GM23338 (cell line): ENCODE results near the gene KIAA1671. TPM values are rescaled to one million over a fixed set of nuclear protein-coding genes. Genes with fewer than 3 reads are reported as not detected.

Experiments used
- ATAC-seq: fragments of 200-7000 bp; cut with Tn5 transposase; 3 replicates; pipeline ENCODE4 v1.9.1; 2020
- DNase-seq: peaks from one replicate; pipeline ENCODE4 v3.0.0-alpha.2; 2015; ENCODE audit warnings: low spot score
- H2AFZ ChIP-seq: fragments of 200-600 bp; sonication (generic); 2 replicates; pipeline ENCODE4 v1.8.0; 2016; ENCODE audit warnings: antibody characterized with exemption, mild to moderate bottlenecking, moderate library complexity
- H3F3A ChIP-seq: fragments of 200-600 bp; sonication (generic); replicated peaks from 2 replicates; pipeline ENCODE4 v1.8.0; 2017; ENCODE audit warnings: antibody characterized with exemption, mixed run types, low read depth
- H3K27ac ChIP-seq: fragments of 200-600 bp; sonication (generic); 2 replicates; pipeline ENCODE4 v1.6.1; 2016; ENCODE audit warnings: low read depth
- H3K27me3 ChIP-seq: fragments of 200-600 bp; sonication (generic); 2 replicates; pipeline ENCODE4 v1.8.0; 2016; ENCODE audit warnings: mild to moderate bottlenecking, mixed run types, moderate library complexity; ENCODE audit not compliant: insufficient read depth
- H3K36me3 ChIP-seq: fragments of 200-600 bp; sonication (generic); 2 replicates; pipeline ENCODE4 v1.8.0; 2016; ENCODE audit warnings: mild to moderate bottlenecking; ENCODE audit not compliant: insufficient read depth
- H3K4me1 ChIP-seq: fragments of 200-600 bp; sonication (generic); 2 replicates; pipeline ENCODE4 v1.8.0; 2016; ENCODE audit warnings: mild to moderate bottlenecking, moderate library complexity; ENCODE audit not compliant: insufficient read depth
- H3K4me2 ChIP-seq: fragments of 200-600 bp; sonication (generic); 2 replicates; pipeline ENCODE4 v1.7.1; 2017; ENCODE audit warnings: mixed run types
- H3K4me3 ChIP-seq: fragments of 200-600 bp; sonication (generic); 2 replicates; pipeline ENCODE4 v1.6.1; 2016; ENCODE audit warnings: mixed run types
- H3K79me2 ChIP-seq: fragments of 200-600 bp; sonication (generic); replicated peaks from 2 replicates; pipeline ENCODE4 v1.8.0; 2017; ENCODE audit warnings: mild to moderate bottlenecking; ENCODE audit not compliant: insufficient read depth
- H3K9me2 ChIP-seq: fragments of 200-600 bp; sonication (generic); 2 replicates; pipeline ENCODE4 v1.8.0; 2017; ENCODE audit not compliant: insufficient read depth
- H4K20me1 ChIP-seq: fragments of 200-600 bp; sonication (generic); replicated peaks from 2 replicates; pipeline ENCODE4 v1.8.0; 2017; ENCODE audit warnings: mild to moderate bottlenecking; ENCODE audit not compliant: insufficient read depth
- H3K27ac Mint-ChIP-seq: 2 replicates; pipeline ENCODE4 v1.8.0; 2020; ENCODE audit warnings: inconsistent platforms, mild to moderate bottlenecking, moderate library complexity, mixed read lengths
- H3K27me3 Mint-ChIP-seq: 3 replicates; pipeline ENCODE4 v1.8.0; 2022; ENCODE audit warnings: low read depth, mild to moderate bottlenecking, moderate library complexity, mixed read lengths, inconsistent platforms; ENCODE audit not compliant: insufficient read depth, poor library complexity
- H3K36me3 Mint-ChIP-seq: 3 replicates; pipeline ENCODE4 v1.8.0; 2021; ENCODE audit warnings: low read depth, mild to moderate bottlenecking, inconsistent platforms, moderate library complexity, mixed read lengths
- H3K4me1 Mint-ChIP-seq: 3 replicates; pipeline ENCODE4 v1.8.0; 2020; ENCODE audit warnings: mild to moderate bottlenecking, inconsistent platforms, mixed read lengths
- H3K4me3 Mint-ChIP-seq: 3 replicates; pipeline ENCODE4 v1.8.0; 2021; ENCODE audit warnings: moderate library complexity, mild to moderate bottlenecking, inconsistent platforms, mixed read lengths
- H3K9me3 Mint-ChIP-seq: 3 replicates; pipeline ENCODE4 v1.8.0; 2020; ENCODE audit warnings: moderate library complexity, mild to moderate bottlenecking, inconsistent platforms, mixed read lengths
- CREB1 ChIP-seq: fragments of 250-450 bp; sonication (Bioruptor Pico); IDR thresholded peaks from 2 replicates; pipeline ENCODE4 v1.5.0; 2020; ENCODE audit warnings: low read depth, mild to moderate bottlenecking, moderate library complexity
- CTCF ChIP-seq, 2 experiments: fragments of 200-600 bp in 1 of 2; sonication (generic) in 1 of 2; conservative IDR thresholded peaks; 2 replicates each; pipeline versions ENCODE4 v1.5.1 to v1.6.1; 2016 to 2017; ENCODE audit warnings: antibody characterized with exemption in 2 of 2, low read depth in 2 of 2, mild to moderate bottlenecking in 2 of 2, moderate library complexity in 1 of 2
- ETS1 ChIP-seq: IDR thresholded peaks from 2 replicates; pipeline ENCODE4 v1.6.1; 2016; ENCODE audit warnings: antibody characterized with exemption
- EZH2 ChIP-seq: fragments of 200-600 bp; sonication (generic); IDR thresholded peaks from one replicate; pipeline ENCODE4 v1.8.0; 2017; ENCODE audit warnings: antibody characterized with exemption, mild to moderate bottlenecking, low read depth; ENCODE audit not compliant: unreplicated experiment
- EZH2phosphoT487 ChIP-seq: fragments of 200-600 bp; sonication (generic); IDR thresholded peaks from one replicate; pipeline ENCODE4 v1.8.1; 2018; ENCODE audit warnings: antibody characterized with exemption; ENCODE audit not compliant: unreplicated experiment
- JUNB ChIP-seq: IDR thresholded peaks from one replicate; pipeline ENCODE4 v1.6.1; 2016; ENCODE audit warnings: antibody characterized with exemption; ENCODE audit not compliant: unreplicated experiment
- NANOG ChIP-seq: IDR thresholded peaks from 2 replicates; pipeline ENCODE4 v1.6.1; 2016; ENCODE audit warnings: antibody characterized with exemption, borderline replicate concordance
- POLR2AphosphoS5 ChIP-seq: IDR thresholded peaks from 2 replicates; pipeline ENCODE4 v1.6.1; 2016; ENCODE audit warnings: antibody characterized with exemption, low read depth
- REST ChIP-seq: IDR thresholded peaks from one replicate; pipeline ENCODE4 v1.6.1; 2018; ENCODE audit warnings: antibody characterized with exemption; ENCODE audit not compliant: unreplicated experiment
- STAT1 ChIP-seq: IDR thresholded peaks from one replicate; pipeline ENCODE4 v1.6.1; 2016; ENCODE audit warnings: antibody characterized with exemption; ENCODE audit not compliant: unreplicated experiment
- ZNF114 ChIP-seq: fragments of 250-450 bp; sonication (Bioruptor Pico); IDR thresholded peaks from 2 replicates; pipeline ENCODE4 v1.5.0; 2020; ENCODE audit warnings: mild to moderate bottlenecking, moderate library complexity
- ZNF462 ChIP-seq: fragments of 250-450 bp; sonication (Bioruptor Pico); IDR thresholded peaks from 2 replicates; pipeline ENCODE4 v1.5.0; 2020; ENCODE audit warnings: mild to moderate bottlenecking, moderate library complexity
- polyA plus RNA-seq: library from polyadenylated mRNA; unstranded; fragments of >200 nt; fragmentation: Nextera tagmentation; extraction: Ambion mirVana; gene quantifications from 2 replicates; pipeline ENCODE4 v1.2.1, GENCODE V29; 2016
- total RNA-seq: library from RNA; depleted of rRNA; stranded (reverse); fragments of >200 nt; shearing (Covaris generic); gene quantifications from 2 replicates; pipeline ENCODE4 v1.2.3, GENCODE V29; 2014

Gene KIAA1671
- total and polyA plus RNA-seq, 2 experiments from 2014 or later = 6.1 to 27.2 TPM

- TF ChIP-seq ZNF462 = no peak
- TF ChIP-seq ETS1 = no peak
- TF ChIP-seq POLR2AphosphoS5 = no peak
- TF ChIP-seq EZH2phosphoT487 = no peak
- TF ChIP-seq ZNF114 (CRISPR knock-in tag) = no peak
- no peak for TF ChIP-seq JUNB
- TF ChIP-seq STAT1 = no peak
Observed at GRCh38 chr22:25127318-25127717, 174.8 kb downstream of the KIAA1671 start (continued).

GRCh38 chr22:25130462-25130861 lies 177.9 kb downstream of the KIAA1671 start:
- H4K20me1 ChIP-seq = peaks cover 11% of the 10 kb centered on the region; the same call in 1 of the 2 replicates
- Mint-ChIP-seq H3K9me3 (no peaks in the 10 kb centered on the region), H3K4me1 (peaks cover 45% of the 10 kb centered on the region), H3K36me3 (no peaks in the 10 kb centered on the region), H3K27me3 (peaks cover 3% of the 10 kb centered on the region), H3K4me3 (no peak overlapping the region), H3K27ac (no peak overlapping the region)
- no peak overlapping the region for H3K27ac ChIP-seq
- peaks cover 21% of the 10 kb centered on the region for H3K4me1 ChIP-seq
- no peak overlapping the region for H3K4me2 ChIP-seq
- H3K36me3 ChIP-seq = no peaks in the 10 kb centered on the region
- H2AFZ ChIP-seq = no peak overlapping the region
- no peaks in the 10 kb centered on the region for H3K27me3 ChIP-seq
- no peaks in the 10 kb centered on the region for H3K79me2 ChIP-seq
- DNase-seq (no peak), ATAC-seq (no peak; the same call in 2 of the 3 replicates)
- no peaks in the 10 kb centered on the region for H3K9me2 ChIP-seq
- no peak overlapping the region for H3K4me3 ChIP-seq
- no peaks in the 10 kb centered on the region for H3F3A ChIP-seq
- TF ChIP-seq CTCF (conservative IDR thresholded peaks at IDR 0.05; ENCODE audit: low read depth in 2 of 2) (no peak), EZH2phosphoT487 (no peak), REST (no peak), ETS1 (no peak), STAT1 (no peak), NANOG (no peak), JUNB (no peak), CREB1 (CRISPR knock-in tag) (no peak), EZH2 (no peak)
